T-helper 2 cell treated with Interferon-gamma antibody and Interleukin-4, amounts not matched to agents 100 ng/mL and 5 ng/mL, for 36 hours (primary cell): ENCODE data around the gene LTB4R. TPM values are rescaled to one million over a fixed set of nuclear protein-coding genes. Genes with fewer than 3 reads are reported as not detected.

Experiments
- intact Hi-C: fragments of 100-400 bp; cut with micrococcal nuclease; formaldehyde crosslinking; loops from one replicate; pipeline ENCODE4 v1.15.1; 2023
- total RNA-seq: library from RNA; stranded (reverse); gene quantifications from 2 replicates; pipeline ENCODE4 v1.2.3, GENCODE V29; 2022

The LTB4R gene
- total RNA-seq, 1 donor from 2014 or later = 19.2 TPM

DNA sequence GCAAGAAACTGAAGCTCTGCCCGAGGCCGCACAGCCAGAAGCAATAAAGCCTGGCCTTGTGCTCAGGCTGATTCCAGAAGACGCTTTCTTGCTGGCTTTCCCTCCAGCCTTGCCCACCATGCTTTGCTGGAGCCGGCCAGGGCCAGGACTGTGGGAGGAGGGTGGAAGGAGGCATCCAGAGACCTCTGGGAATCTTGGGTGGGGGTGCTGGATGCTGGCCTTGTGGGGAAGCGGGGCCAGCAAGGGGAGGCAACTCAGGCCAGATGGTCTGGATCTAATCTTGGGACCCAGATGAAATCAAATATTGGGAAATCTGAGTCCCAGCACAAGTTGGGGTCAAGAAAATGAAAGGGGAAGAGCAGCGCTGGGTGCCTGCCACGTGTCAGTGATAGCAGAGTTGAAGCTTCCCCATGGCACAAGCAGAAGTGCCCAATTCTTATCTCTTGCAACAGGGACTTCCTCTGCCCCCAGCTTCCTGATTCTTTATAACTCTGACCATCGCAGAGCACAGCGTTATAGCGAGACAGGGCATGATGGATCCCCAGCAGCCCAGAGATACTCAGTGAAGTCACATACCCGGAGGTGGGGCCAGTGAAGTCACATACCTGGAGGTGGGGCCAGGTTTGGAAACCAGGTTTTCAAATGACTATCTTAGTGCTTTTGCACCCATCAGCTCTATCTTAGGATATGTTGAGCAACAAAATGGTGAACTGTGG lies 33.5 kb upstream of the LTB4R start:
- intact Hi-C loops = no loop called here

DNA sequence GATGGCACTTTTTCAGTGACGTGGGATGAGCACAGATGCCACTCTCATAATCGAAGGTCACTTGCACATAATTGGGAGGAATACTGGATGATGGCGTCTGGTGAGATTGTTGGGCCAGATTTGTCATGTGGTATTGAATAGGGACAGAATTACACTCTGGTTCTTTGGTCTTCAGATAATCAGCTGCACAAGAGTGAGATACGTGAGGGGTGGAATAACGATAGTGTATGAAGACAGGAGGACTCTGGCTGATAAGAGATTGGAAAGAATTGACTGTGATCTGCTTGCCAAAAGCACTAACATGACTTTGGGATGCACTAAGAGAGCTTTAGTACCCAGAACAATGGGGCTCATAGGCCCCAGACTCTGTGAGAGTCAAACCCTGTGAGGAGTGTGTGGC lies 32.9 kb upstream of the LTB4R start:
- intact Hi-C loops = no loop called here

DNA sequence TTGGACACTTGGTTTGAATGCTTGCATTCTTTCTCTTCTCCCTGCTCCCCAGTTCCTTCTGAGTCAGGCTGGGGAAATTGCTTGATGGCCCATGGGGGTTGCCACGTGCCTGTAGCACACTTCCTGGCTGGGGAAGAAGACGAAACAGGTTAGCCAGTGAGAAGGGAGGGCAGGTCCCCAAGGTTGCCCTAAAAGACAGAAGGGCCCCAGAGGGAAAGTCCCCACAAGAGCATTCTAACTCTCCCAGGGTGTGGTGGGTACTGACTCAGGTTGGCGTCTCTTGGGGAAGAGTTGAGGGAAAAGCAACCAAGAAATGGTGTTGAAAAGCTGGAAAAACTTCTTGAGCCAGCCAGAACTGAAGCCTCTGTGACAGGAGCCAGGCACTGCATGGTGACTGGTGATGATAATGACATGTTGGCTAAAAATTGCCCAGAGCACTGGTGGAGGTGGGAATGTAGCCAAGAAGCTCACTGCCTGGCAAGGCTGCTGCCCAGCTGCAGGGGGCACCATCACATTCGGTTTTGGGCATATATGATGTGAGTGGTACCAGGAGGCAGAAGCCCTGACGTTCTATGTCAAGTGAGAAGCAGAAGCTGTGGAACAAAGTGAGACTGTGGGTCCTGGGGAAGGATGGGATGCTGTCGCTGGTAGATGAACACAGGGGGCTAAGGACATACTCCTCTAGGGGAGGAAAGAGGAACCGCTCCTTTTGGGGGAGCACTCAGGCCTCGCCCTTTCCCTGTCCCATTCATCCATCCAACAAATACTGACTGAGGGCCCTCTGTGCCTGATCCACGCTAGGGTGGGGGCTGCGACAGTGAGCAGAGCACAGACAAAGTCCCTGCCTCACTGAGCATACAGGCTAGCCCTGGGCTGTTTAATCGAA lies 31.8 kb upstream of the LTB4R start:
- intact Hi-C loops = loop anchor here (1.0 kb wide), 1 partner anchor 20 kb away; the partner anchor contains the start of genes DHRS1 and NOP9

DNA sequence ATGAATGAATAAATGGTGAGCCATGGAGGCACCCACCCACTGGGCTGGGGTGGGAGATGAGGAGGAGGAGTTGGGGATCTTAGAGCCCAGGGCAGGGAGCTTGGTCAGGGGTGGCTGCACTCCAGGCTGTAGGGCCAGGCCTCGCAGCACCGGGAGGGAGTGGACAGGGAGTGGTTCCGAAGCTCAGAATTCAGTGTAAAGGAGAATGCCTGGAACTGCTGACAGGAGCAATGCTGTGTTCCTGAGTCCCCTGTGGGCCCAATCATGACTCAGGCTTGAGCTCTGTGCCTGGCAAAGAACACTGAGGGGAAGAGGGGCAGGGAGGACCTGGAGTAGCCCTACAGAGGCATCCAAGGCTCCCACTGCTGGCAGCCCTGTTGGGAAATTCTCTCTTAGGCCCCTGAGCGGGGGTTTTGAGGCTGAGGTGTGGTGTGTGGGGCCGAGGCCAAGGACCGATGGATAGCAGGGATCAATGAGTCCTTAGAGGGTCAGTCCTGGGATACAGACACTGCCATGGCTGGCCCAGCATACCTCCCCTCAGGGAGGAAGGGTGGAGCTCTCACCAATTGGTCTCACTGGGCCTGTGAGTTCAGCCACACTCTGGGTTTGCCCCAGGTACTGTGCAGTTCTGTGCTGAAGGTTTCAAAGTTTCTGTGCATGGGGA lies 30.4 kb upstream of the LTB4R start:
- intact Hi-C loops = no loop called here

DNA sequence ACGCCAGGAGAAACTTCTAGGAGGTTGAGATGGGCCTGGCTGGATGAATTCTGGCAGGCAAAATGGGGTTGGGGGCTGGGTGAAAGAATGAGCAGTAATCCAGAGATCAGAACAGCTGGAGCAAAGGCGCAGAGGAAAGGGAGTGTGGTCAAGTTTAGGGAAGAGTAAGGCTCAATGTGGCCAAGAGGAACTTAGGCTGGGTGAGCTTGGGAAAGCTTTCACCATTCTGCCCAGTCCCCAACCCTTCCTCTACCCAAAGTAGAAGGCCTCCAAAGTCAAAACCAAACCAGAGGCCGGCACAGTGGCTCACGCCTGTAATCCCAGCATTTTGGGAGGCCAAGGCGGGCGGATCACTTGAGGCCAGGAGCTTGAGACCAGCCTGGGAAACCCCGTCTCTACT lies 29.7 kb upstream of the LTB4R start:
- intact Hi-C loops = no loop called here

DNA sequence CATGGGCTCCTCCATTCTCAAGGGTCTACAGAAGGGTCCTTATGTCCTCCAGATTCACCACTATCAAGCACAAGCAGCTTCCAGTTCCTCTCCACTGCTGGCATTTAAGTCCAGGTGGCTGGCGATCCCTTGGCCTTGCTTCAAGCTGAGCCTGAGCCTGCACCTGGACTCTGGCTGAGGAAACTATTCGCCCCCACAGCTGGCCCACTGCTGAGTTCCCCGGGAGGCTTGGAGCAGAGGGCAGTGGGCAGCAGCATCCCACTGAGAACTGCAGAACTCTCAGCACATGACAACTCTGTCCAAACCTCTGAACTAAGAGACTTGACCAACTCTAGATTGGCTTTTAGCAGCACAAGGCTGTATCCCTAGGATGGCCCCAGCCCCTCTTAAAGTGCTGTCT lies 28.6 kb upstream of the LTB4R start:
- intact Hi-C loops = no loop called here

DNA sequence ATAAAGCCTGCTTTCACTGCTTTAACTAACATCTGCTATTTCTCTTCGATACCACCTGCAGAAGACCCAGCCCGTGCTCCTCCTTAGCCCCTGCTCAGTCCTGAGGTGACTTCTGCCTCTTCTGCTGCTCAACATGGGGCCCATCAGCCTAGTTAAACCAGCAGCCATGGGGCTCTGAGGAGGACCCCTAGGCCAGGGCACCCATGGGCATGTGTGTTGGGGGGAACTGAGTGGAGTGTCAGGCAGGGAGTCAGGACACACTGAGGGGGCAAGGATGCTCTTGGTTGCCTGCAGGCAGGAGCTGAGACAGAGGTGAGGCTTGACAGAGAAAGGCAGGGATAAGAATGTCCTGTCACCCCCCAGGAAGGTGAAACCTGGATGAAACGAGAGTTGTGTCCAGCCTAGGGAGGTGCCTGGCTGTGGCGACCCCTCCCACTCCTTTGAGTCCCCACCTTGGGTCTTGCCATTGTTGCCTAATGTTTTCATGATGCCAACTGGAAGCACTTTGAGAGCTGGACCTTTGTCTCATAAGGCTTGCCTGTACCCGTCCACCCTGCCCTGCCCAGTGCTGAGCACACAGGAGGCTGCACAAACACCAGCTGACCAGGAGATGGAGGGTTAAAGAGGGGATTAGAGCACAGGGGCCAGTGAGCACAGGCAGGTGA lies 27.4 kb upstream of the LTB4R start:
- intact Hi-C loops = no loop called here

DNA sequence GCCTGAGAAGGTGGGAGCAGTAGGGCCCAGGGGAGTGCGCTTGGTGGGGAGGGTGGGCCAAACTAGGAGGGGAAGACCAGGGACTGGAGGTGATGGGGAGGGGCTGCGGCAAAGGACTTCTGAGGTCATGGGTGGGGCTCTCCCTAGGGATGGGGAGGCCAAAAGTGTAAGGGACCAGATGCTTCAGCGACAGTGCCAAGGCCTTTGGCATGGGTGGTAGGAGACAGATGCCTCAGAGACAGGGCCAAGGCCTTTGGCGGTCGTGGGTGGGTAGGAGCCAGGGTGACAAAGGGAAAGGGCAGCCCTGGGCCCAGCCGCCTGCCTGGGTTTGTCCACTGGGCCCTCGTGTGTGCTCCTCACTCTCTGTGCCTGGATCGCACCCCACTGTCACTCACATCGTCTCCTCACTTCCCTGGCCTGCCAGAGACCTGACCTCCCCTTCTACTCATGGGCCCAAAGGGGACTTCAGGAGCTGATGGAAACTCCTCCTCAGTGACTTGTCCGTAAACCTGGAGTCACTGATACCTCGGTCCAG lies 26.7 kb upstream of the LTB4R start:
- intact Hi-C loops = no loop called here

DNA sequence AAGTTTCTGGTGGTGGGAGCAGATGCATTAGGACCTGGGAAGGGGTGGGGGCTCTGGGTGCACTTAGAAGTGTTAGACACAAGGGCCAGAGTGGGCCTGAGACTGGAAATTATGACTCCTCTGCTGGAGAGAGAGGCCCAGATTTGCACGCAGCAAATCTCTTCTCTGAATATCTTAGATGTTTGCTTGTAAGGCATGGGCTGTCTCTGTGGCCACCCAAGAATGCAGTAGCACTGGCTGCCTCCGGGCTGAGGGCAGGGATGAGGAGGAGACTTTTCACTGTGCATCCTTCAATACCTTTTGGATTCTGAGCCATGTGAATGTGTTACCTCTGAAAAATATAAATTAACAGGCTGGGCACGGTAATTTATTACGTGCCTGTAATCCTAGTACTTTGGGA lies 26.0 kb upstream of the LTB4R start:
- intact Hi-C loops = no loop called here

DNA sequence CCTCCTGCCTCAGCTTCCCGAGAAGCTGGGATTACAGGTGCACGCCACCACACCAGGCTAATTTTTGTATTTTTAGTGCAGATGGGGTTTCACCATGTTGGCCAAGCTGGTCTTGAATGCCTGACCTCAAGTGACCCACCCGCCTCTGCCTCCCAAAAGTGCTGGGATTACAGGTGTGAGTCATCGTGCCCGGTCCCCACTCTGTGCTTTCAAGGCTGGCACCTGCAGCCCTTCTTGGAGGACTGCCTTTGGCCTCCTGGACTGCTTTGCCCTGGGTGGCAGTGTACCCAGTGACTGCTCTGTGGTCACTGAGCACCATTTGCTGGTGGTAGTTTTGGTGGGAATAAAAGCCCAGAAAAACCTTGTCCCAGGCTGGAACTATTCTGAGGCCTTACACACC lies 24.3 kb upstream of the LTB4R start:
- intact Hi-C loops = no loop called here

DNA sequence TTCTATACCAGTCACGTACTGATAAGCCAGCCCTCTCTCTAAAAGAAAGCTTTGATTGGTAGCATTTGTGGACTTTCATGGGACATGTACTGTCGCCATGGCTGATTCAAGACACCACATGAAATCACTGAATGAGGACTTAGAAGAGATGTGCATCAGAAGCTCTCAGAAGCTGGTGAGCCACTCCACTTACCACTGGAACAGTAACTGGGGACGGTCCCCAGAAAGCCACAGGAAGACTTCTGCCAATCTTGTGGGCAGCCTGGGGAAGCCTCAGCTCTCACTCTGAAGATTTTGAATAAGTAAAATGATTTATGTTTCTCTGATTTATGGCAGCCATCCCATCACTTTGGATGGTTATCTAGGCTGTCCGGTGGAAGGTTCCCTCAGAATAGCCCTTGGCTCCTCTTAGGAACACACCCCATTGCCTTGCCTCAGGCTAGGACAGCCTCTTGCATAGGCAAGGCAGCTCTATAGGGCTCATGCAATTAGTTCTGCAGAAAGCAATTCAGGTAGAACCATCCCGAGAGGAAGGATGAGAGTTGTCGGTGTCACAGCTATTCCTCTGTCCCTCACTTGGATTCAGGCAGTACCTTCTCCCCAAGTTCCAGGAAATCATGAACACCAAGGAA lies 21.5 kb upstream of the LTB4R start:
- intact Hi-C loops = no loop called here

DNA sequence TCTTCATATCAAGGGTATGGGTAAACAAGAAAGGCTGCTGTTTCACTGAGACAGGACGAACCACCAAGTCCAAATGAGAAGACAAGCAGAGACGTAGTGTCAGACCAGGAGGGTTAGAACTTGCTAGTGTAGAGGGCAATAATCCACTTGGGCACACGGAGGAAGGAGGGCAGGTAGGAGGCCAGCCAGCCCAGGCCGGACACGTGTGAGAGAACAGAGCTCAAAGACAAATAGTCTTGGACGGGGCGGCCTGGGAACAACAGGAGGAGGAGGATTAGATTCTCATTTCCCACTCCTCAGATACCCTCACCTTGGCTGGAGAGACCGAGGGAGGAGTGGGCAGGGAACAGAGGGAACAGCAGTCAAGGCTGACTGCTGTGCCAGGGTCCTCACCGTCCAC lies 20.6 kb upstream of the LTB4R start:
- intact Hi-C loops = no loop called here

DNA sequence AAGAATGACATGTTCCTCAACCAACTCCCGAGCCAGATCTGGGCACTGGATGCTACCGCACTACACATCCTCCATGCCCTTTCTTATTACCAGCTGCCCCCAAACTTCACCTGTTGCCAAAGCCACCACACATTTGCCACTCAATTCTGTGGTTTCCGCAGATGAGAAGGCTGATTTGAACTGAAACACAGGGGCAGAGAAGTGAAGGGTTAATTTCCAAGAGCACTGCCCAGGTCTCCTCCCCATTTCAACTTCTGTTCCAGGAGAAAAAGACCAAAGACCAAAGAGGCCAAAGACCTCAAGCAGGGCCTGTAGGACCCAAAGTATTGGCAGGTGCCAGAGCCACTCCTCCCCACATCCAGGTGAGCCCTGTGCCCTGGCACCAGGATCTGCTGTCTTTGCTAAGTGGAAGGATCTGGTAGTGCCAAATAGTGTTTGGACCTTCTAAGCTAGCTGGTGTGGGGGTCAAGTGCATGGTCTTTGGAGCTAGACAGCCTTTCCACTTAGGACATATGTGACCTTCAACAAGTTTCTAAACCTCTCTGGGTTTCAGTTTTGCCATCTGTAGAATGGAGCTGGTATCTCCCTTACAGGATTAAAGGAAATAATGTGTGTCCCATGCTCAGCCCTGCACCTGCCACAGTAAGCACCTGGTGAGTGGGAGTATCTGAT lies 19.7 kb upstream of the LTB4R start:
- intact Hi-C loops = no loop called here

DNA sequence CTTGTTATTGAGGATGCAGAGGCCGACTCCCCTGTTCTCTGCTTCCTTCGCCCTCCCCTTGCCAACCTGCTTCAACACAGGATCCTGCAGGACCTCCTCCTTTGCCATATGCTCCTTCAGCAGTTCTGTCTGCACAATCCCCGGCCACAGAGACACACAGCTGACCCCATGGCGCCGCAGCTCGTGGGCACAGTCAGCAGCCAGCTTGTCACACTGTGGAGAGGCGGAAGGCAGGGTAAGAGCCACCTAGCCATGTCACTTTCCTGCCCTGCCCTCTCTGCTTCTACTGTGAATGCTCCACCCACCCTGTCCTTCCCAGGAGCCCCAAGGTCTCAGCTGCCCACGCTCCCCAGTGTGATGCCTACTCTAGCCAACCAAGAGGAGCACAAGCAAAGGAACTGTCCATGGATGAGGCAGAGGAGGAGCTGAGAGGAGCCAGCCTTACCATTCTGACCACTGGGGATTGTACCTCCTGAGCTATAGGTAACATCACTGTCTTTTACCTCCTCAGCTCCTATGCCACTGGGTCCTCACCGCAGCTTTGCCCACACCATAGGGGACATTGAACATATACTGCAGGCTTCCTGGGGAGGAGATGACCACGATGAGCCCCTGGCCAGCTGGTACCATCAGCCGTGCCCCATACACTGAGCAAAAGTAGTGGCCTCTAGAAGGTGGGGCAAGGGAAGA lies 19.0 kb upstream of the LTB4R start:
- intact Hi-C loops = no loop called here

DNA sequence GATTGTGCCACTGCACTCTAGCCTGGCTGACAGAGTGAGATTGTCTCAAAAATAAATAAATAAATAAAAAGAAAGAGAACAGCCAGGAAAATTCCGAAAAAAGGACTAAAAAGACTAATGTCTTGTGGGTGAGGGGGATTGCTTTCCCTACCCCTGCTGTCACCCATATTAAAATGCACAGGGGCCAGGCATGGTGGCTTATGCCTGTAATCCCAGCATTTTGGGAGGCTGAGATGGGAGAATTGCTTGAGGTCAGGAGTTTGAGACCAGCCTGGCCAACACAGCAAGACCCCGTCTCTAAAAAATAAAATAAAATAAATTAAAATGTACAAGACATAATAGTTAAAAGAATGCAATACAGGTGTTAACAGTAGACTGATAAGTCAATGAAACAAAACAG lies 17.8 kb upstream of the LTB4R start:
- intact Hi-C loops = no loop called here

DNA sequence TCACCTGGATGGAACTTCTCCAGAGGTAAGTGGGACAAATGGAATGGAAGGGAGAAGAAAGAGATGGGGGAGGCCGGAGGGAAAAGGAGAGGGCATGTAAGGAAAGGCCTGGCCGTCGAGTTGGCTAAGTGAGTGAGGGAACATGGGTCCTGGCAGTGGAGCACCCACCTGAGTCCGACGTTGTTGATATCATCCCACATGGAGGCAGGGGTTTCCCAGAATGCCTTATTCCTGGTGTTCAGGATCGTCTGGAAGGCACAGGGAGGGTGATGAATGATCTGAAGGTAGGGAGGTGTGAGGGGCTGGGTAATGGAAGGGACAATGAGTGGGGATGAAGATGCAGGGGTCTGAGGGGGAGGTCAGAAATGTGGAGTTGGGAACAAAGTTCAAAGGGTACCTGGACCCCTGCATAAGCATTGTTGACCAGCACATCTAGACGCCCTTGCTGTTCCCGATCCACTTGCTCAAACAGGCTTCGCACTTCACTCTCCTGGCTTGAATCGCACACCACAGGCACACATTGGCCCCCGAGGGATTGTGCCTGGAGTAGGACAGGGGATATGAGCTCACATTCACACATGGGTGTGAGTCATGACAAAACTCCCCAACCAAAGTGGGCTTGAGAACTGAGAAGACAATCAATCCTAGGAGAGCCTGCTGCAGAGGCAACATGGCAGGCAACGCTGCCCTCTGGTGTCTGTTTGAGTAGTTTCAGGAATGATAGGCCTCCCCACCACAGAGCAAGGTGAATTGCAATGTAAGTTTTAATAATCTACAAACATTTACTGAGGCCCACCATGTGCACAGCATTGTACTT lies 14.8 kb upstream of the LTB4R start:
- intact Hi-C loops = loop anchor here (5.0 kb wide), 2 partner anchors 36 to 149 kb away; partner anchors contain the start of genes PSME2 and RNF31

DNA sequence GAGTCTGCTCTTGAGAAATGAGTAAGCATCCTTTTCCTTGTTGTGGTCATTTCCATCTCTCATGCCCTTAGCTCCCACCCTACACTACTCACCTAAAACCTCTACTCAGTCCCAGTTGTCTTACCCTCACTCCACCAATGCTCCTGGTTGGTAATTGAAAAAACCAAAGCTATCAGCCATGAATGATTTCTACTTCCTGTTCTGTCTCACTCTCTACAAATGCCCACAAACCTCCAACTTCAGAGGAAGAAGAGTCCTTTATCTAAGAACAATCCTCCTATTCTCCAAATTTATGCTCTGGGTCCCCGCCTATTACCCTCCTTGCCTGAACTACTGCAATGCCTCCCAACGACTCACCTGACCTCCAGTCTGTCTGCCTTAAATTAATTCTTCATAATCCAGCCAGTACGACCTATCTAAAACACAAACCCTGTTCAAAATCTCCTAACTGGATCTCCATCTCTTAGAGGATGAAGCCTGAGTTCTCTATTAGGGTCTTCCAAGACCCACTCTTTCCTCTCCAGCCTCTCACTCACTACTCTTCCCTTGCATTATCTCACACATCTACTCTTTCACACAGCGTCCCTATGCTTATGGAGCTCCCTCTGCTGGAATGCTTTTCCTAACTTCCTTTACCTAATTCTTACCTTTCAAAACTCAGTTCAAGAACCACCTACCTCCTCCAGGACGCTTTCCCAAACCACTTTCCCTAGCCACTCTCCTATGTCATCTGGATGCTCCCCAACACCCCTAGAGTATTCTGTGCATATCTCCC lies 13.9 kb upstream of the LTB4R start:
- intact Hi-C loops = loop anchor here (5.0 kb wide), 2 partner anchors 35 to 150 kb away; partner anchors contain the start of genes PSME2 and RNF31

DNA sequence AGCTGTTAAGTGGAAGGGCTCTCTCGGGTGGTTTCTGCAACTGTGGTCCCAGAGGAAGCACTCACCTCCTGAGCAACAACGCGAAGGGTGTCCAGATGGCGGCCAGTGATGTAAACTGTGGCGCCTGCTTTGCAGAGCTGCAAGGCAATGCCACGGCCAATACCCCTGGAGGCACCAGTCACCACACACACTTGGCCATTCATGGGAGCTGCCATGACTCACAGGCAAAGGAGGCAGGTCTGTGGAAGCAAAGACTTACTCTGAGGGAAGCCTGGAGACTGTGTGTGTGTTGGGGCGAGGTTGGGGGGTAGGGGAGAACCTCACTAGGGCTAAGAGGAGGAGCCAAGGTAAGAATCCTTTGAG lies 12.4 kb upstream of the LTB4R start:
- intact Hi-C loops = loop anchor here (1.0 to 5.0 kb wide), 6 partner anchors 20 to 152 kb away; partner anchors contain the start of genes MDP1, PSME2, RABGGTA and RNF31
